ENCODE results near the gene UNC80. TPM values are rescaled to one million over a fixed set of nuclear protein-coding genes. Genes with fewer than 3 reads are reported as not detected.

The UNC80 gene
- total and polyA plus RNA-seq, 2 of the 13 experiments (the other 11 are each of a cell fraction or from before 2014, with no cell fraction given) = not detected

DNA sequence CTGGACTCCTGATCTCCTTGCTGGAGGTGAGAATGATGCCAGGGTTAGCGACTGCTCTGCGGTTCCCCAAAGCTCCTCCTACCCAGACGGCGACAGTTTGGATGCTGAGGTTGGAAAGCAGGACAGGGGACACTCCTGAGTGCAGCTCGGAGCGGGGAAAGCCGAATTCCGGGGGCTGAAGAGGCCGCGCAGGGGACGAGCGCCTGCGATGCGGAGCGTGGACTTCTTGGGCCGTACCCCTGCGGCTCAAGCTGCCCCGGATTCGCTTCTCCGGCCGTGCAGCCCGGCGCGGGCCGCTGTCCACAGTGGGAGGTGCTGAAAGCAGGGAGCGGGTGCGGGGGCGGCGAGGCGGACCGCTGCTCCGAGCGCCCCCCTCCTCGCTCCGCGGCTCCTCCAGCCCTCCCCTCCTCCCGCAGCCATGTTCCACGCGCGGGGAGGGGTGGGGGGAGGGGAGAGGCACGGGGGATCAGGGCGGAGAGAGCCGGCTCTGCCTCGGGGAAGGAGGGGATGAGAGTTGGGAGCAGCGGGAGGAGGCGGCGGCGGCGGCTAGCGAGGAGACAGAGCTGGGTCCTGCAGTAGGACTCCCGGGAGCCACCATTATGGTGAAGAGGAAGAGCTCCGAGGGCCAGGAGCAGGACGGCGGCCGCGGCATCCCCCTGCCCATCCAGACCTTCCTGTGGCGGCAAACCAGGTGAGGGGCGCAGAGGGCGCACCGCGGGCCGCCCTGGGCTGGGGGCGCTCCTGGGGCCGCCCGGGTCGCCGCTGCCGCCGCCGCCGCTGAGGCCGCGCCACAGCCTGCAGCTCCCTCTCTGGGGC, at the start of gene UNC80 (continued):
- TF ChIP-seq, protein P1, sequence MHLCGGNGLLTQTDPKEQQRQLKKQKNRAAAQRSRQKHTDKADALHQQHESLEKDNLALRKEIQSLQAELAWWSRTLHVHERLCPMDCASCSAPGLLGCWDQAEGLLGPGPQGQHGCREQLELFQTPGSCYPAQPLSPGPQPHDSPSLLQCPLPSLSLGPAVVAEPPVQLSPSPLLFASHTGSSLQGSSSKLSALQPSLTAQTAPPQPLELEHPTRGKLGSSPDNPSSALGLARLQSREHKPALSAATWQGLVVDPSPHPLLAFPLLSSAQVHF (CRISPR knock-in tag; IDR thresholded peaks at IDR 0.05) = peak; percentile 98
- TF ChIP-seq TOPORS (CRISPR knock-in tag; IDR thresholded peaks at IDR 0.05) = 0 out of 2 replicates have a peak, but pooled peaks have one; percentile 53
- peak; percentile 82; the same call in 1 of the 2 replicates for TF ChIP-seq SAFB2 (CRISPR knock-in tag; IDR thresholded peaks at IDR 0.05; ENCODE audit: borderline replicate concordance, low read depth)
- peak; percentile 91; the same call in 1 of the 2 replicates for TF ChIP-seq ZNF790 (CRISPR knock-in tag; IDR thresholded peaks at IDR 0.05; ENCODE audit: borderline replicate concordance)
- peak; percentile 81; the same call in 1 of the 2 replicates for TF ChIP-seq CENPT (CRISPR knock-in tag; IDR thresholded peaks at IDR 0.05; ENCODE audit: low read depth)
- TF ChIP-seq ZNF12 (CRISPR knock-in tag; IDR thresholded peaks at IDR 0.05) = peak; percentile 92
- TF ChIP-seq SIN3B (IDR thresholded peaks at IDR 0.05; ENCODE audit: low read length) = no peak
- peak; percentile 81; the same call in 1 of the 2 replicates for TF ChIP-seq SNAPC2 (CRISPR knock-in tag; IDR thresholded peaks at IDR 0.05)
- 0 out of 2 replicates have a peak, but pooled peaks have one; percentile 55 for TF ChIP-seq KAT7 (CRISPR knock-in tag; IDR thresholded peaks at IDR 0.05; ENCODE audit: borderline replicate concordance)
- peak; percentile 96 for TF ChIP-seq ZNF776 (CRISPR knock-in tag; IDR thresholded peaks at IDR 0.05)
- TF ChIP-seq CHD4 (IDR thresholded peaks at IDR 0.05; ENCODE audit: borderline replicate concordance, low read length) = no peak
- no peak for TF ChIP-seq YY1 (IDR thresholded peaks at IDR 0.05; ENCODE audit: insufficient read depth, insufficient replicate concordance, low read depth, low read length)
- TF ChIP-seq ZSCAN25 (CRISPR knock-in tag; IDR thresholded peaks at IDR 0.05) = peak; percentile 91
- no peak for TF ChIP-seq RFX5 (IDR thresholded peaks at IDR 0.05; ENCODE audit: low read depth, low read length)
- no peak for TF ChIP-seq PCBP2 (optimal IDR thresholded peaks at IDR 0.05; ENCODE audit: low read depth, low read length, poor library complexity, severe bottlenecking)
- TF ChIP-seq ZNF317 (CRISPR knock-in tag; IDR thresholded peaks at IDR 0.05) = peak; percentile 85
- peak; percentile 78; the same call in 1 of the 2 replicates for TF ChIP-seq PITX1 (CRISPR knock-in tag; IDR thresholded peaks at IDR 0.05)
- TF ChIP-seq, protein P2, sequence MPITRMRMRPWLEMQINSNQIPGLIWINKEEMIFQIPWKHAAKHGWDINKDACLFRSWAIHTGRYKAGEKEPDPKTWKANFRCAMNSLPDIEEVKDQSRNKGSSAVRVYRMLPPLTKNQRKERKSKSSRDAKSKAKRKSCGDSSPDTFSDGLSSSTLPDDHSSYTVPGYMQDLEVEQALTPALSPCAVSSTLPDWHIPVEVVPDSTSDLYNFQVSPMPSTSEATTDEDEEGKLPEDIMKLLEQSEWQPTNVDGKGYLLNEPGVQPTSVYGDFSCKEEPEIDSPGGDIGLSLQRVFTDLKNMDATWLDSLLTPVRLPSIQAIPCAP (CRISPR knock-in tag; IDR thresholded peaks at IDR 0.05; ENCODE audit: low read depth) = peak; percentile 94; the same call in 1 of the 2 replicates
- peak; percentile 75 for TF ChIP-seq ZNF263 (CRISPR knock-in tag; IDR thresholded peaks at IDR 0.05)
- TF ChIP-seq NFATC3 (CRISPR knock-in tag; IDR thresholded peaks at IDR 0.05) = peak; percentile 92
- TF ChIP-seq SP2 (CRISPR knock-in tag; IDR thresholded peaks at IDR 0.05) = peak; percentile 53; the same call in 1 of the 2 replicates
- peak; percentile 90 for TF ChIP-seq ZNF33B (CRISPR knock-in tag; IDR thresholded peaks at IDR 0.05)
- TF ChIP-seq ESRRA (CRISPR knock-in tag; IDR thresholded peaks at IDR 0.05; ENCODE audit: low read depth) = 0 out of 2 replicates have a peak, but pooled peaks have one; percentile 53
- TF ChIP-seq, protein P3, sequence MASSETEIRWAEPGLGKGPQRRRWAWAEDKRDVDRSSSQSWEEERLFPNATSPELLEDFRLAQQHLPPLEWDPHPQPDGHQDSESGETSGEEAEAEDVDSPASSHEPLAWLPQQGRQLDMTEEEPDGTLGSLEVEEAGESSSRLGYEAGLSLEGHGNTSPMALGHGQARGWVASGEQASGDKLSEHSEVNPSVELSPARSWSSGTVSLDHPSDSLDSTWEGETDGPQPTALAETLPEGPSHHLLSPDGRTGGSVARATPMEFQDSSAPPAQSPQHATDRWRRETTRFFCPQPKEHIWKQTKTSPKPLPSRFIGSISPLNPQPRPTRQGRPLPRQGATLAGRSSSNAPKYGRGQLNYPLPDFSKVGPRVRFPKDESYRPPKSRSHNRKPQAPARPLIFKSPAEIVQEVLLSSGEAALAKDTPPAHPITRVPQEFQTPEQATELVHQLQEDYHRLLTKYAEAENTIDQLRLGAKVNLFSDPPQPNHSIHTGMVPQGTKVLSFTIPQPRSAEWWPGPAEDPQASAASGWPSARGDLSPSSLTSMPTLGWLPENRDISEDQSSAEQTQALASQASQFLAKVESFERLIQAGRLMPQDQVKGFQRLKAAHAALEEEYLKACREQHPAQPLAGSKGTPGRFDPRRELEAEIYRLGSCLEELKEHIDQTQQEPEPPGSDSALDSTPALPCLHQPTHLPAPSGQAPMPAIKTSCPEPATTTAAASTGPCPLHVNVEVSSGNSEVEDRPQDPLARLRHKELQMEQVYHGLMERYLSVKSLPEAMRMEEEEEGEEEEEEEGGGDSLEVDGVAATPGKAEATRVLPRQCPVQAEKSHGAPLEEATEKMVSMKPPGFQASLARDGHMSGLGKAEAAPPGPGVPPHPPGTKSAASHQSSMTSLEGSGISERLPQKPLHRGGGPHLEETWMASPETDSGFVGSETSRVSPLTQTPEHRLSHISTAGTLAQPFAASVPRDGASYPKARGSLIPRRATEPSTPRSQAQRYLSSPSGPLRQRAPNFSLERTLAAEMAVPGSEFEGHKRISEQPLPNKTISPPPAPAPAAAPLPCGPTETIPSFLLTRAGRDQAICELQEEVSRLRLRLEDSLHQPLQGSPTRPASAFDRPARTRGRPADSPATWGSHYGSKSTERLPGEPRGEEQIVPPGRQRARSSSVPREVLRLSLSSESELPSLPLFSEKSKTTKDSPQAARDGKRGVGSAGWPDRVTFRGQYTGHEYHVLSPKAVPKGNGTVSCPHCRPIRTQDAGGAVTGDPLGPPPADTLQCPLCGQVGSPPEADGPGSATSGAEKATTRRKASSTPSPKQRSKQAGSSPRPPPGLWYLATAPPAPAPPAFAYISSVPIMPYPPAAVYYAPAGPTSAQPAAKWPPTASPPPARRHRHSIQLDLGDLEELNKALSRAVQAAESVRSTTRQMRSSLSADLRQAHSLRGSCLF (CRISPR knock-in tag; IDR thresholded peaks at IDR 0.05; ENCODE audit: borderline replicate concordance) = peak; percentile 89; the same call in 1 of the 2 replicates
